Endodermal cell (in vitro differentiated cells): ENCODE results near the gene MEF2B. TPM values are rescaled to one million over a fixed set of nuclear protein-coding genes. Genes with fewer than 3 reads are reported as not detected.

Source experiments
- DNase-seq: peaks from one replicate; pipeline ENCODE4 v3.0.0-alpha.2; 2017
- H3K27ac ChIP-seq: 2 replicates; pipeline ENCODE4 v1.5.1; 2013; ENCODE audit warnings: mild to moderate bottlenecking, low read depth, low read length, moderate library complexity
- H3K27me3 ChIP-seq: 2 replicates; pipeline ENCODE4 v1.6.1; 2013; ENCODE audit warnings: mild to moderate bottlenecking, low read length, moderate library complexity; ENCODE audit not compliant: insufficient read depth, control insufficient read depth, poor library complexity, severe bottlenecking
- H3K36me3 ChIP-seq: 2 replicates; pipeline ENCODE4 v1.7.0; 2013; ENCODE audit warnings: mild to moderate bottlenecking, low read length, moderate library complexity; ENCODE audit not compliant: control insufficient read depth, insufficient read depth
- H3K4me1 ChIP-seq: one replicate; pipeline ENCODE4 v1.7.0; 2013; ENCODE audit warnings: low read length; ENCODE audit not compliant: control insufficient read depth, insufficient read depth
- H3K4me3 ChIP-seq: 2 replicates; pipeline ENCODE4 v1.5.1; 2013; ENCODE audit warnings: mild to moderate bottlenecking, low read length, moderate library complexity
- H3K9ac ChIP-seq: 2 replicates; pipeline ENCODE4 v1.6.1; 2013; ENCODE audit warnings: mild to moderate bottlenecking, low read length, moderate library complexity; ENCODE audit not compliant: poor library complexity, severe bottlenecking; ENCODE audit errors: extremely low read depth
- H3K9me3 ChIP-seq: 2 replicates; pipeline ENCODE4 v1.6.1; 2013; ENCODE audit warnings: mild to moderate bottlenecking, low read length, moderate library complexity; ENCODE audit not compliant: control insufficient read depth
- H3K27ac Mint-ChIP-seq: 2 replicates; pipeline ENCODE4 v1.8.0; 2020; ENCODE audit warnings: mixed read lengths
- H3K27me3 Mint-ChIP-seq: 2 replicates; pipeline ENCODE4 v1.8.0; 2021; ENCODE audit warnings: mild to moderate bottlenecking, mixed read lengths; ENCODE audit not compliant: insufficient read depth
- H3K36me3 Mint-ChIP-seq: 2 replicates; pipeline ENCODE4 v1.8.0; 2020; ENCODE audit warnings: low read depth, mixed read lengths
- H3K4me1 Mint-ChIP-seq: 2 replicates; pipeline ENCODE4 v1.8.0; 2020; ENCODE audit warnings: mixed read lengths
- H3K4me3 Mint-ChIP-seq: 2 replicates; pipeline ENCODE4 v1.8.0; 2020; ENCODE audit warnings: mild to moderate bottlenecking, moderate library complexity, mixed read lengths
- H3K9me3 Mint-ChIP-seq: 2 replicates; pipeline ENCODE4 v1.8.0; 2020; ENCODE audit warnings: mild to moderate bottlenecking, mixed read lengths
- WGBS, 2 experiments: methylation state at CpG; one replicate each; pipeline versions ENCODE4 v1.1.5 to v1.1.7; 2013; ENCODE audit warnings: missing lambda C conversion rate in 2 of 2, mixed read lengths in 1 of 2; ENCODE audit not compliant: insufficient coverage in 1 of 2, insufficient read length in 1 of 2; 5-methylcytosine and 5-hydroxymethylcytosine counted together
- total RNA-seq, 2 donors: library from RNA; stranded (reverse); fragmentation: NEBNext Ultra II Directional in 1 of 2; extraction: Animal tissue kit (Norgen Biotek cat#: 25700) in 1 of 2; gene quantifications; 2 replicates in 1 of 2; 3 replicates in 1 of 2; pipeline ENCODE4 v1.2.1, GENCODE V29; 2021
- TF ChIP-seq, protein P1 (sequence below): fragments of 200-600 bp; sonication (generic); conservative IDR thresholded peaks from 2 replicates; pipeline ENCODE4 v1.5.0; 2021; ENCODE audit warnings: antibody characterized with exemption, mild to moderate bottlenecking

MEF2B gene
- total RNA-seq, 2 donors from 2014 or later = 1.2 to 1.6 TPM

DNA sequence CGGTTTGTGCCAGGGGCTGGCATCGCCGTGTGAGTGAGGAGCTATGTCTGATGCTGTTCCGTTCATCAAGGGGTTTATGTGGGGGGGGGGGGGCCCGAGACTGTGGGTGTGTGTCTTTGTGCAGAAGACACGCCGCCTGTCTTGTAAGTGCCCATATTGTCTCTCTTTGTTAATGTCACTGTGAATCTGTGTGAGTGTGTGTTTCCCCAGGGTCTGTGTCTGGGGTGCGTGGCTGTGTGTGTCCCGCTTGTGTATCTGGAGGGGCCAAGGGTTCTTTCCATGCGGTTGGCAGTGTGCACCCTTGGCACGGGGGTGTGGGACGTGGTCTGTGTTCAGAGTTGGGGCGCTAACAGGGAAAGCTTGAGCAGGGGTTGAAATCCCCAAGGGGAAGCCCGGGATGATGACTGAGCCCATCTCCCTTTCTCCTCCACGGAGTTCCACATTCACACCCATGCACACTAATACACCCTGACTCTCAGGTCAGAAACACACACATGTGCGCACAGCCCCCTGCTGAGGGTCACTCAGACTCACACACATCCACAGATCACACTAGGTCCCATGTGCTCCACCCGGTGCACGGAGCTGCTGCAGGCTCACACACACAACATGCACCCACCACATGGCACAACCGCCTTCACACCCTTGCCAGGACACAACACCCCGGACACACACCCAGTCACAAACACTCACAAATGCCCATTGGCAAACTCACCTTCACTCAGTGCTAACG is 43.5 kb upstream of the MEF2B start:
- peaks cover 79% of the 10 kb centered on the region for H3K27me3 Mint-ChIP-seq
- no peaks in the 10 kb centered on the region for H3K36me3 ChIP-seq
- H3K4me1 Mint-ChIP-seq = no peaks in the 10 kb centered on the region
- no peaks in the 10 kb centered on the region for H3K9me3 Mint-ChIP-seq
- DNase-seq = no peak
- no peak overlapping the region for H3K4me3 Mint-ChIP-seq
- H3K4me3 ChIP-seq = no peak overlapping the region
- H3K27ac Mint-ChIP-seq = no peak overlapping the region
- TF ChIP-seq, protein P1, sequence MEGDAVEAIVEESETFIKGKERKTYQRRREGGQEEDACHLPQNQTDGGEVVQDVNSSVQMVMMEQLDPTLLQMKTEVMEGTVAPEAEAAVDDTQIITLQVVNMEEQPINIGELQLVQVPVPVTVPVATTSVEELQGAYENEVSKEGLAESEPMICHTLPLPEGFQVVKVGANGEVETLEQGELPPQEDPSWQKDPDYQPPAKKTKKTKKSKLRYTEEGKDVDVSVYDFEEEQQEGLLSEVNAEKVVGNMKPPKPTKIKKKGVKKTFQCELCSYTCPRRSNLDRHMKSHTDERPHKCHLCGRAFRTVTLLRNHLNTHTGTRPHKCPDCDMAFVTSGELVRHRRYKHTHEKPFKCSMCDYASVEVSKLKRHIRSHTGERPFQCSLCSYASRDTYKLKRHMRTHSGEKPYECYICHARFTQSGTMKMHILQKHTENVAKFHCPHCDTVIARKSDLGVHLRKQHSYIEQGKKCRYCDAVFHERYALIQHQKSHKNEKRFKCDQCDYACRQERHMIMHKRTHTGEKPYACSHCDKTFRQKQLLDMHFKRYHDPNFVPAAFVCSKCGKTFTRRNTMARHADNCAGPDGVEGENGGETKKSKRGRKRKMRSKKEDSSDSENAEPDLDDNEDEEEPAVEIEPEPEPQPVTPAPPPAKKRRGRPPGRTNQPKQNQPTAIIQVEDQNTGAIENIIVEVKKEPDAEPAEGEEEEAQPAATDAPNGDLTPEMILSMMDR = no peak
- no peaks in the 10 kb centered on the region for H3K36me3 Mint-ChIP-seq
- H3K27ac ChIP-seq = no peak overlapping the region
- H3K4me1 ChIP-seq = no peaks in the 10 kb centered on the region
- WGBS, 2 experiments = 42 to 54% methylated on average over 4 to 19 of the region's 21 CpGs
- peaks cover 68% of the 10 kb centered on the region for H3K27me3 ChIP-seq
- H3K9ac ChIP-seq = no peak overlapping the region
- H3K9me3 ChIP-seq = no peaks in the 10 kb centered on the region

GRCh38 chr19:19212916-19213315 is 42.9 kb upstream of the MEF2B start:
- H3K27me3 ChIP-seq = peaks cover 71% of the 10 kb centered on the region
- Mint-ChIP-seq H3K4me1 (no peaks in the 10 kb centered on the region), H3K9me3 (no peaks in the 10 kb centered on the region), H3K4me3 (no peak overlapping the region), H3K27me3 (peaks cover 82% of the 10 kb centered on the region), H3K27ac (no peak overlapping the region), H3K36me3 (no peaks in the 10 kb centered on the region)
- TF ChIP-seq, protein P1 = no peak
- H3K9ac ChIP-seq = no peak overlapping the region
- no peaks in the 10 kb centered on the region for H3K9me3 ChIP-seq
- 16 to 21% methylated on average over 2 to 7 of the region's 7 CpGs for WGBS, 2 experiments
- no peak for DNase-seq
- no peaks in the 10 kb centered on the region for H3K36me3 ChIP-seq
- H3K4me3 ChIP-seq = no peak overlapping the region
- no peak overlapping the region for H3K27ac ChIP-seq
- no peaks in the 10 kb centered on the region for H3K4me1 ChIP-seq

- Histone ChIP-seq H3K27ac (no peak within 1 kb of the TSS), H3K27me3 (peaks cover 82% of the 10 kb centered on the region), H3K9ac (no peak within 1 kb of the TSS), H3K4me1 (no peaks in the 10 kb centered on the region), H3K9me3 (no peaks in the 10 kb centered on the region), H3K36me3 (no peaks in the 10 kb centered on the region), H3K4me3 (peak within 1 kb of the TSS; percentile 56)
- WGBS, 2 experiments = 9 to 26% methylated on average over 14 to 54 of the region's 54 CpGs
- TF ChIP-seq, protein P1 = no peak
- H3K27me3 Mint-ChIP-seq = peaks cover 87% of the 10 kb centered on the region
- peak; percentile 75 for DNase-seq
- peak within 1 kb of the TSS; percentile 53 for H3K4me3 Mint-ChIP-seq
- H3K9me3 Mint-ChIP-seq = no peaks in the 10 kb centered on the region
- H3K27ac Mint-ChIP-seq = no peak within 1 kb of the TSS
- no peaks in the 10 kb centered on the region for H3K4me1 Mint-ChIP-seq
- H3K36me3 Mint-ChIP-seq = no peaks in the 10 kb centered on the region
Observed at GRCh38 chr19:19211499-19212420, 41.7 kb upstream of the MEF2B start, which contains the start of gene NCAN. Gene NCAN (plus strand): TSS chr19:19211958. CDS start chr19:19216954, 4,996 bp downstream.
